Brain microvascular endothelial cell (primary cell): ENCODE measurements around the gene IFNAR1.

Source experiments
- DNase-seq: peaks from one replicate; pipeline ENCODE4 v3.0.0-alpha.2; 2020
- H3K27ac ChIP-seq: fragments of 250-450 bp; sonication (Bioruptor Pico); 2 replicates; pipeline ENCODE4 v1.5.1; 2020; ENCODE audit warnings: mild to moderate bottlenecking, moderate library complexity
- H3K27me3 ChIP-seq: fragments of 250-450 bp; sonication (Bioruptor Pico); replicated peaks from 2 replicates; pipeline ENCODE4 v1.5.1; 2020; ENCODE audit warnings: mild to moderate bottlenecking
- H3K36me3 ChIP-seq: fragments of 250-450 bp; sonication (Bioruptor Pico); replicated peaks from 2 replicates; pipeline ENCODE4 v1.5.1; 2020; ENCODE audit warnings: mild to moderate bottlenecking
- H3K4me3 ChIP-seq: 2 replicates; pipeline ENCODE4 v1.5.1; 2011; ENCODE audit warnings: low read depth, mild to moderate bottlenecking, control low read depth, low read length, moderate library complexity
- in situ Hi-C: cut with HindIII; loops from 2 replicates; pipeline ENCODE4 v1.10.0; 2017; ENCODE audit warnings: low sequenced_read_pairs, low pct_ligation_motif_present
- TF ChIP-seq, protein P1 (sequence below): IDR thresholded peaks from 2 replicates; pipeline ENCODE4 v1.5.1; 2011; ENCODE audit warnings: low read depth, mild to moderate bottlenecking, moderate library complexity, low read length, control low read depth, inconsistent platforms; ENCODE audit errors: missing control alignments

IFNAR1 gene

DNA sequence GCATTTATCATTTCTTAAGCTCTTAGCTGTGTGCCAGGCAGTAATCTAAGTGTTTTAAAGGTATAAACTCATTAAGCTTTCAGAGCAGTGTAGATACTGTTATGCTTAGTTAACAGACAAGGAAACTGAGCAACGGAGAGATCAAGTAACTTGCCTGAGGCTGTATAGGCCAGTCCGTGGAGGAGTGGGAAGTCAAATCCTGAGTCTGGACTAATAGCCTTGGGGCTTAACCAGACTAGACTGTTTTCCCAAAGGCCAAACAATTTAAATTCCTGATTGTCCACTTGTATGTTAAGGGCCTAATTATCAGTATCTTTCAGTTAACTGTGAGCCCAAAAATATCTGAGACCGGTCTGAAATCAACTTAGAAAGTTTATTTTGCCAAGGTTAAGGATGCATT is 2.6 kb downstream of the IFNAR1 start:
- Histone ChIP-seq H3K27me3 (no peaks in the 10 kb centered on the region), H3K4me3 (no peak overlapping the region)
- in situ Hi-C loops, result no loop called here

DNA sequence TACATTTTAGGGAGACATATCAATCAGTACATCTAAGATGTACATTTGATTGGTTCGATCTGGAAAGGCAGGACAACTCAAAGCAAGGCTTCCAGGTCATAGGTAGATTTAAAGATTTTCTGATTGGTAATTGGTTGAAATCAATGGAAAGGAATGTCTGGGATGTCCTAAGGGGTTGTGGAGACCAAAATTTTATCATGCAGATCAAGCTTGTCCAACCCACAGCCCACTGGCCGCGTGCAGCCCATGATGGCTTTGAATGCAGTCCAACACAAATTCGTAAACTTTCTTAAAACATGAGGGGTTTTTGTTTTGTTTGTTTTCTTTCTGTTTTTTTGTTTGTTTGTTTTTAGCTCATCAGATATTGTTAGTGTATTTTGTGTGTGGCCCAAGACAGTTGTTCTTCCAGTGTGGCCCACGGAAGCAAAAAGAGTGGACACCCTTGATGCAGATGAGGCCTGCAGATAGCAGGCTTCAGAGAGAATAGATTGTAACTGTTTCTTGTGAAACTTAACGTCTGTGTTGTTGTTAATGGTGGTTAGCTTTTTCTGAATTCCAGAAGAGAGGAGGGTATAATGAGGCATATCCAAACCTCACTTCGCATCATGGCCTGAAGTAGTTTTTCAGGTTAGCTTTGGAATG is 3.1 kb downstream of the IFNAR1 start:
- in situ Hi-C loops, result no loop called here
- no peak overlapping the region for H3K4me3 ChIP-seq
- H3K36me3 ChIP-seq, result no peaks in the 10 kb centered on the region
- TF ChIP-seq, protein P1, sequence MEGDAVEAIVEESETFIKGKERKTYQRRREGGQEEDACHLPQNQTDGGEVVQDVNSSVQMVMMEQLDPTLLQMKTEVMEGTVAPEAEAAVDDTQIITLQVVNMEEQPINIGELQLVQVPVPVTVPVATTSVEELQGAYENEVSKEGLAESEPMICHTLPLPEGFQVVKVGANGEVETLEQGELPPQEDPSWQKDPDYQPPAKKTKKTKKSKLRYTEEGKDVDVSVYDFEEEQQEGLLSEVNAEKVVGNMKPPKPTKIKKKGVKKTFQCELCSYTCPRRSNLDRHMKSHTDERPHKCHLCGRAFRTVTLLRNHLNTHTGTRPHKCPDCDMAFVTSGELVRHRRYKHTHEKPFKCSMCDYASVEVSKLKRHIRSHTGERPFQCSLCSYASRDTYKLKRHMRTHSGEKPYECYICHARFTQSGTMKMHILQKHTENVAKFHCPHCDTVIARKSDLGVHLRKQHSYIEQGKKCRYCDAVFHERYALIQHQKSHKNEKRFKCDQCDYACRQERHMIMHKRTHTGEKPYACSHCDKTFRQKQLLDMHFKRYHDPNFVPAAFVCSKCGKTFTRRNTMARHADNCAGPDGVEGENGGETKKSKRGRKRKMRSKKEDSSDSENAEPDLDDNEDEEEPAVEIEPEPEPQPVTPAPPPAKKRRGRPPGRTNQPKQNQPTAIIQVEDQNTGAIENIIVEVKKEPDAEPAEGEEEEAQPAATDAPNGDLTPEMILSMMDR, result no peak
- no peak for DNase-seq
- H3K27me3 ChIP-seq, result no peaks in the 10 kb centered on the region
- no peak overlapping the region for H3K27ac ChIP-seq

More for the DNA sequence above, 2.6 kb downstream of the IFNAR1 start:
- no peak for DNase-seq
- H3K36me3 ChIP-seq, result no peaks in the 10 kb centered on the region
- TF ChIP-seq, protein P1, result no peak
- H3K27ac ChIP-seq, result no peak overlapping the region

DNA sequence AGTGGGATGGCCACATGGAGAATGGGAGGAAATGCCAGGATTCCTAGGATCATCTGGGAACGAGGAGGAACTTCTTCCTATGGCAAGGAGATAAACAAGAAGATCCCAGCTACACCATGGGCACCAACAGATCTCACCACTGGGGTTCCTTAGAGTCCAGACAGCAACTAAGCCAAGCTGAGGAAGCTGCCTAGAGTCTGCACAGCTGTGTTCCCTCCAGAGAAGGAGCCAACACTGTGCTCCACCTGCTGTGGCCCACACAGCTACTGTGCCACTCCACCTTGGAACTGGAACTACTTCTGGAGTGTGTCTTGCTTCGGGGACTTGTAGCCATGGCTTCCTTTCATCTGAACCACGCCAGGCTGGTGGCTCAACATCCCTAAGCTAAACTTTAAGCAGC is 6.0 kb downstream of the IFNAR1 start:
- H3K27me3 ChIP-seq, result no peaks in the 10 kb centered on the region
- no peak overlapping the region for H3K4me3 ChIP-seq
- TF ChIP-seq, protein P1, result no peak
- DNase-seq, result no peak
- H3K36me3 ChIP-seq, result no peaks in the 10 kb centered on the region
- no peak overlapping the region for H3K27ac ChIP-seq
- in situ Hi-C loops, result no loop called here

DNA sequence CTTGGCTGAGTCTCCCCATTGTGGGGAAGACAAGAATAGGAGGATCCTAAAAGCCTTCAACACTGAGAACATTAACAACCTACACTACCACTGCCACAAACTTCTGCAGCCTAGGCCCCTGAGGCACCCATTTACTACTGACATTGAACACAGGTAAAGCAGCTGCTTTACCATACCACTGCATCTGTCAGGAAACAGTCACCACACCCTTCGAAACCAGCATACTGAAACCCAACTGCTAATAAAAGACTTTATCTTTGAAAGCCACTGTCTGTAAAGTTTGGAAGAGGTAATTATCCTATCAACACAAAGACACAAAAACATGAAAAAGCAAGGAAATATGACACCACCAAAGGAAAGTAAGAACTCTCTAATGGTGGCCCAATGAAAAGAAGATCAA is 7.4 kb downstream of the IFNAR1 start:
- Histone ChIP-seq H3K36me3 (no peaks in the 10 kb centered on the region), H3K4me3 (no peak overlapping the region), H3K27me3 (no peaks in the 10 kb centered on the region), H3K27ac (no peak overlapping the region)
- TF ChIP-seq, protein P1, result no peak
- DNase-seq, result no peak
- in situ Hi-C loops, result no loop called here

DNA sequence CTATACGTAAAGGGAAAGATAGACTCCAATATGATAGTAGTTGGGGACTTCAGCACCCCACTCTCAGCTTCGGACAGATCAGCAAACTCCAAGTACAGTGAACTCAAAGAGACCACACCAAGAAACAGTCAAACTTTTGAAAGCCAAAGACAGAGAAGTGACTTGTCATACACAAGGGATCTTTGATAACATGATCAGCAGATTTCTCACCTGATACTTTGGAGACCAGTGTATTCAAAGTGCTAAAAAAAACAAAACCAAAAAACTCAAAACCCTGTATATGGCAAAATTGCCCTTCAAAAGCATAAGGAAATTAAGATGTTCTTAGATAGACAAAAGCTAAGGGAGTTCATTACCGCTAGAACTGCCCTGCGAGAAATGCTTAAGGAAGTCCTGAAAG is 9.4 kb downstream of the IFNAR1 start:
- TF ChIP-seq, protein P1, result no peak
- H3K4me3 ChIP-seq, result no peak overlapping the region
- H3K36me3 ChIP-seq, result no peaks in the 10 kb centered on the region
- no peak overlapping the region for H3K27ac ChIP-seq
- DNase-seq, result no peak
- H3K27me3 ChIP-seq, result no peaks in the 10 kb centered on the region
- in situ Hi-C loops, result no loop called here

DNA sequence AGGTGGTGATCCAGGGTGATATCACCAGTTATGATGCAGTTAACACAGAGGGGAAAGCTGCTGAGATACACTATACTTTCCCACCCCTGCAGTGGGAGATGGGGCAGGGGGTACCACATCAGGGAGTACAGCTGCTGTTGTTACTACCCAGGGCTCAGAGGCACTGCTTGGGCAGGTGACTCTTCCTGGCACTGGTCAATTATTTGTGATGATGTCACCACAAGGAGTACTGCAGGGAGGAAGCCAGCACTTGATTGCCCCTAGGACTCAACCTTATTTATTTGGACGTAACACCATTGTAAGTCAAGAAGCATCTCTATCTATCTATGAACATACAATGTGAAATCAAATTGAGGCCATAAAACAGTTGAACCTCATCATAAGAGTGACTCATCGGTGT is 10.1 kb downstream of the IFNAR1 start:
- no peak overlapping the region for H3K4me3 ChIP-seq
- no peak overlapping the region for H3K27ac ChIP-seq
- TF ChIP-seq, protein P1, result no peak
- in situ Hi-C loops, result no loop called here
- DNase-seq, result no peak
- H3K36me3 ChIP-seq, result no peaks in the 10 kb centered on the region
- no peaks in the 10 kb centered on the region for H3K27me3 ChIP-seq
